ENCODE data around the gene RHOJ.

RHOJ gene

DNA sequence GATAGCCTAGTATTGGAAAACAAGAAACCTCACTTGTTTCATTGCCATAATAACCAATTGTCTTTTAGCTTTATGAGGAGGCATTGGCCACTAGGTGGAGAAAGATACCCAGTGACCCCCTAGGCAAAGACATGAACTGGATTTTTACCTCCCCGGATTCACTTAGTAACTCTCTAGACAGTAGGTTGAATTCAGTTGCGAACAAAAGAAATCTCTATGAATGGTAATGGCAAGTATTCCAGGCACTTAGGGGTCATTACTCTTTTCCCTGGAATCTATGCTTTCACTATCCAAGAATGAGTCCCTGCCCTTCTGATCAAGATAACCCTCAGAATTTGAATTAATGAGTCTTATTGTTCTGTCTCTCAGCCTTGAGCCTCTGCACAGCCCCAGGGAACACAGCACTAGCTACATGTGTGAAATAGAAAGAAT is 29.5 kb upstream of the RHOJ start:
- Histone ChIP-seq H3K9ac (ENCODE audit: insufficient read length, low read depth) (no peak overlapping the region), H3K27me3 (ENCODE audit: insufficient read depth, insufficient read length) (no peaks in the 10 kb centered on the region), H3K4me3 (ENCODE audit: insufficient read length, low read depth) (no peak overlapping the region)

DNA sequence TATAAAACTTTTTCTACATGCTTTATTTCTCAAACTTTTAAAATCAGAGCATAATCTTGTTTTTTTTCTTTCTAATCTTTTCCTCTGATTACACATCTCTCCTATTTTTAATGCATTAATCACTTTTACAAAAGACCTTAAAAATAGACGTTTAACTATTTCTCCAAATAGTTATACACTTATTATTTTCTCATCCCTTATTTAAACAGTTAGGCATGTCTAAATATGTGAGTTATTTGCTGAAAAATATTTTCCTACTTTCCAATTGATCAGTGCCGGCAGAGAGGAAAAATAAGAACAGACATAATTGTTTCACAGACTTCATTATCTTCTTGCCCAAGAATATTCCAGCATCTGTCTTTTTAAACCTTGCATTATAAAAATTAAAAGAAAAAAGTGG is 28.7 kb upstream of the RHOJ start:
- TF ChIP-seq SUZ12 (IDR thresholded peaks at IDR 0.05; ENCODE audit: extremely low read depth, insufficient read depth, insufficient read length): no peak
- no peak for TF ChIP-seq YY1 (IDR thresholded peaks at IDR 0.05; ENCODE audit: insufficient read depth, insufficient read length)
- no peak for TF ChIP-seq ZNF274 (IDR thresholded peaks at IDR 0.05; ENCODE audit: low read depth, low read length)
- H3K36me3 ChIP-seq (ENCODE audit: insufficient read depth, insufficient read length, low read length): no peaks in the 10 kb centered on the region
- no peak for DNase-seq (ENCODE audit: low read depth, low spot score)
- H3K9ac ChIP-seq (ENCODE audit: insufficient read length, low read depth): no peak overlapping the region
- H3K9me3 ChIP-seq (ENCODE audit: insufficient read depth, low read length): no peaks in the 10 kb centered on the region
- H3K27me3 ChIP-seq (ENCODE audit: insufficient read depth, insufficient read length): no peaks in the 10 kb centered on the region
- no peaks in the 10 kb centered on the region for H3K4me1 ChIP-seq (ENCODE audit: insufficient read depth, insufficient read length)
- no peak overlapping the region for H3K4me3 ChIP-seq (ENCODE audit: insufficient read length, low read depth)

More for the DNA sequence above, 29.5 kb upstream of the RHOJ start:
- no peaks in the 10 kb centered on the region for H3K9me3 ChIP-seq (ENCODE audit: insufficient read depth, low read length)
- DNase-seq (ENCODE audit: low read depth, low spot score): peak; percentile 30
- TF ChIP-seq SUZ12 (IDR thresholded peaks at IDR 0.05; ENCODE audit: extremely low read depth, insufficient read depth, insufficient read length) (no peak), YY1 (IDR thresholded peaks at IDR 0.05; ENCODE audit: insufficient read depth, insufficient read length) (no peak), ZNF274 (IDR thresholded peaks at IDR 0.05; ENCODE audit: low read depth, low read length) (no peak)
- H3K4me1 ChIP-seq (ENCODE audit: insufficient read depth, insufficient read length): no peaks in the 10 kb centered on the region
- no peaks in the 10 kb centered on the region for H3K36me3 ChIP-seq (ENCODE audit: insufficient read depth, insufficient read length, low read length)

DNA sequence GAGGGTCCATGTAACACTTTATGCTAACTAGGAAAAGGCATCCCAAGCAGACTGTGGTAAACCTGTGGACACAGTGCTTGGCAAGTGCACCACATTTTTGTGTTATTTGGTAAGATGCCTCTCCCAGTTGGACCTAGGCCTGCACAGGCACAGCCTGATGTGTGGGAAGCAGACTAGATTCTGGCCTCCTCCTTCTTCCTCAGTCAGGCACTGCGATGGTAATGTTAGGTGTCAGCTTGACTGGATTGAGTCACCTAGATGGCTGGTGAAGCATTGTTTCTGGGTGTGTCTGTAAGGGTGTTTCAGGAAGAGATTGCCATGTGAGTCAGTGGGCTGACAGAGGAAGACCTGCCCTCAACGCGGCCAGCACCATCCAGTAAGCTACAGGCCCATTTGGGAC is 25.3 kb upstream of the RHOJ start:
- DNase-seq (ENCODE audit: low read depth, low spot score): no peak
- Histone ChIP-seq H3K9ac (ENCODE audit: insufficient read length, low read depth) (no peak overlapping the region), H3K27me3 (ENCODE audit: insufficient read depth, insufficient read length) (no peaks in the 10 kb centered on the region), H3K36me3 (ENCODE audit: insufficient read depth, insufficient read length, low read length) (no peaks in the 10 kb centered on the region), H3K4me1 (ENCODE audit: insufficient read depth, insufficient read length) (no peaks in the 10 kb centered on the region), H3K4me3 (ENCODE audit: insufficient read length, low read depth) (no peak overlapping the region), H3K9me3 (ENCODE audit: insufficient read depth, low read length) (no peaks in the 10 kb centered on the region; the same call in 1 of the 2 replicates)
- TF ChIP-seq SUZ12 (IDR thresholded peaks at IDR 0.05; ENCODE audit: extremely low read depth, insufficient read depth, insufficient read length): no peak

DNA sequence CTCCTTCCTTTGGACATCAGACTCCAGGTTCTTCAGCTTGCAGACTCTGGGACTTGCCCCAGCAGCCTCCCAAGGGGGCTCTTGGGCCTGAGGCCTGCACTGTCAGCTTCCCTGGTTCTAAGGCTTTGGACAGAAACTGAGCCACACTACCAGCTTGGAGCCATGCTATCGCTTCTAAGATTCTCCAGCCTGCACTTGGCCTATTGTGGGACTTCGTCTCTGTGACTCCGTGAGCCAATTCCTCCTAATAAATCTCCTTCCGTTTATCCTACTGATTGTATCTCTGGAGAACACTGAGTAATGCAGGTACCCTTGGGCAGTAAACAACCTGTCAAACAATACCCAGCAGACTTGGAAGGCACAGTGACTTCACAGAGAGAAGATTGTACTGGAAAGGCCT is 24.9 kb upstream of the RHOJ start:
- H3K9ac ChIP-seq (ENCODE audit: insufficient read length, low read depth): no peak overlapping the region
- H3K27me3 ChIP-seq (ENCODE audit: insufficient read depth, insufficient read length): no peaks in the 10 kb centered on the region
- H3K4me3 ChIP-seq (ENCODE audit: insufficient read length, low read depth): no peak overlapping the region
- H3K36me3 ChIP-seq (ENCODE audit: insufficient read depth, insufficient read length, low read length): no peaks in the 10 kb centered on the region
- no peak for TF ChIP-seq ZNF274 (IDR thresholded peaks at IDR 0.05; ENCODE audit: low read depth, low read length)
- TF ChIP-seq SUZ12 (IDR thresholded peaks at IDR 0.05; ENCODE audit: extremely low read depth, insufficient read depth, insufficient read length): no peak
- no peak for TF ChIP-seq YY1 (IDR thresholded peaks at IDR 0.05; ENCODE audit: insufficient read depth, insufficient read length)
- no peak for DNase-seq (ENCODE audit: low read depth, low spot score)
- no peaks in the 10 kb centered on the region for H3K4me1 ChIP-seq (ENCODE audit: insufficient read depth, insufficient read length)
- H3K9me3 ChIP-seq (ENCODE audit: insufficient read depth, low read length): no peaks in the 10 kb centered on the region; the same call in 1 of the 2 replicates

DNA sequence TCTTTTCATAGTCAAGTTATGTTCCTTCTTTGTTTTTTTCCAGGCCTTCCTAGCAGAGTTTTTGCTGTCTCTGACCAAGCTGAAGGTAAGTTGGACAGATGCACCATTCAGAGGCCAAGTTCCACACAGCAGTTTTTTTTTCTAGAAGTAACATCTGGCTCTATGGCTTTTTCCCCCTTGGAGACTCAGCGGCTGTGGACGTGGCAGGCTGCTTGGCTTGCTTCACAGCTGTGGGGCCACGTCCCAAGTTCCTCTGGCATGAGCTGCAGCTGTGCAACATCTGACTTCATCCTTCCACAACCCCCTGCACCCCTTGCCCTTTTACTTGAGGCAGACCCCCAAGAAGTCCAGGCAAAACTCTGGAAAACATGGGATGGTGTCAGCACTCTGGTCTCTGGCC is 24.2 kb upstream of the RHOJ start:
- no peak overlapping the region for H3K9ac ChIP-seq (ENCODE audit: insufficient read length, low read depth)
- H3K9me3 ChIP-seq (ENCODE audit: insufficient read depth, low read length): no peaks in the 10 kb centered on the region; the same call in 1 of the 2 replicates
- DNase-seq (ENCODE audit: low read depth, low spot score): no peak
- no peak for TF ChIP-seq ZNF274 (IDR thresholded peaks at IDR 0.05; ENCODE audit: low read depth, low read length)
- TF ChIP-seq SUZ12 (IDR thresholded peaks at IDR 0.05; ENCODE audit: extremely low read depth, insufficient read depth, insufficient read length): no peak
- TF ChIP-seq YY1 (IDR thresholded peaks at IDR 0.05; ENCODE audit: insufficient read depth, insufficient read length): no peak
- no peaks in the 10 kb centered on the region for H3K36me3 ChIP-seq (ENCODE audit: insufficient read depth, insufficient read length, low read length)
- no peaks in the 10 kb centered on the region for H3K4me1 ChIP-seq (ENCODE audit: insufficient read depth, insufficient read length)
- H3K4me3 ChIP-seq (ENCODE audit: insufficient read length, low read depth): no peak overlapping the region
- H3K27me3 ChIP-seq (ENCODE audit: insufficient read depth, insufficient read length): no peaks in the 10 kb centered on the region

DNA sequence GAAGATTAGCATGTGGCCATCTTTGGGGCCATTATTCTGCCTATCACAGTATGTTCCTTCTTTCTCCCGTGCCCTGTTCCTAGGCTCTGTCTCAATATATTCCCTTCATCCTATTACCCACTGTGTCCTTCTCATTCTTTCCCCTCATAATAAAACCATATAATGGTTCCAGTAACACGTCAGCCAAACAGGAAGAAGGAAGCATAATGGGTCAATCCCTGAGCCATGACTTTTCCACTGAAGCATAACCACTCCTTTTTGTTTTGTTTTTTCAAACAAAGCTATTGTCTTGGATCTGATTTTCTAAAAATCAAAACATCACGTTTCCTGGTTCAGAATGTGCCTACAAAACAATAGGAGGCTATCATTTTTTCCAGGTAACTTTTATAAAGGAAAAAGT is 21.3 kb upstream of the RHOJ start:
- TF ChIP-seq ZNF274 (IDR thresholded peaks at IDR 0.05; ENCODE audit: low read depth, low read length) (no peak), YY1 (IDR thresholded peaks at IDR 0.05; ENCODE audit: insufficient read depth, insufficient read length) (no peak), SUZ12 (IDR thresholded peaks at IDR 0.05; ENCODE audit: extremely low read depth, insufficient read depth, insufficient read length) (no peak)
- no peaks in the 10 kb centered on the region for H3K4me1 ChIP-seq (ENCODE audit: insufficient read depth, insufficient read length)
- no peaks in the 10 kb centered on the region; the same call in 1 of the 2 replicates for H3K9me3 ChIP-seq (ENCODE audit: insufficient read depth, low read length)
- no peak overlapping the region for H3K4me3 ChIP-seq (ENCODE audit: insufficient read length, low read depth)
- no peak for DNase-seq (ENCODE audit: low read depth, low spot score)
- H3K36me3 ChIP-seq (ENCODE audit: insufficient read depth, insufficient read length, low read length): no peaks in the 10 kb centered on the region
- H3K27me3 ChIP-seq (ENCODE audit: insufficient read depth, insufficient read length): no peaks in the 10 kb centered on the region
- no peak overlapping the region for H3K9ac ChIP-seq (ENCODE audit: insufficient read length, low read depth)

DNA sequence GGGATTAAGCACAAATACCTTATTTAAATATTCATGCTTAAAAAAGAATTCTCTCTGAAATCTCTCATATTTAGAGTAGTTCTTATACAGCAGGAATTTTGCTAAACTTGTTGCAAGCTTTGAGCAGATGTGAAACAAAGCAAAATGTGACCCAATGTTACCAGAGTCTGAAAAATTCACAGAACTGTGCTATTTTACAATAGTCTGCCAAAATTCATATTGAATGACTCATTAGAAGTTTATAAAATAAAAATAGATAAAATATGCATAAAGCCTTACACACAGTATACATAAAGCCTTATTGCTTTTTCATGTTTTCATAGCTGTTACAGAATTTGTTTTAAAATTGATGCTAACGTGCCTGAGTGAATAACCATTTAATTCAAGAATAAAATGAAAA is 17.8 kb upstream of the RHOJ start:
- Histone ChIP-seq H3K36me3 (ENCODE audit: insufficient read depth, insufficient read length, low read length) (no peaks in the 10 kb centered on the region), H3K9ac (ENCODE audit: insufficient read length, low read depth) (no peak overlapping the region), H3K4me3 (ENCODE audit: insufficient read length, low read depth) (no peak overlapping the region), H3K27me3 (ENCODE audit: insufficient read depth, insufficient read length) (no peaks in the 10 kb centered on the region), H3K9me3 (ENCODE audit: insufficient read depth, low read length) (no peaks in the 10 kb centered on the region; the same call in 1 of the 2 replicates), H3K4me1 (ENCODE audit: insufficient read depth, insufficient read length) (no peaks in the 10 kb centered on the region)
- TF ChIP-seq SUZ12 (IDR thresholded peaks at IDR 0.05; ENCODE audit: extremely low read depth, insufficient read depth, insufficient read length): no peak
- TF ChIP-seq YY1 (IDR thresholded peaks at IDR 0.05; ENCODE audit: insufficient read depth, insufficient read length): no peak
- no peak for TF ChIP-seq ZNF274 (IDR thresholded peaks at IDR 0.05; ENCODE audit: low read depth, low read length)
- no peak for DNase-seq (ENCODE audit: low read depth, low spot score)

DNA sequence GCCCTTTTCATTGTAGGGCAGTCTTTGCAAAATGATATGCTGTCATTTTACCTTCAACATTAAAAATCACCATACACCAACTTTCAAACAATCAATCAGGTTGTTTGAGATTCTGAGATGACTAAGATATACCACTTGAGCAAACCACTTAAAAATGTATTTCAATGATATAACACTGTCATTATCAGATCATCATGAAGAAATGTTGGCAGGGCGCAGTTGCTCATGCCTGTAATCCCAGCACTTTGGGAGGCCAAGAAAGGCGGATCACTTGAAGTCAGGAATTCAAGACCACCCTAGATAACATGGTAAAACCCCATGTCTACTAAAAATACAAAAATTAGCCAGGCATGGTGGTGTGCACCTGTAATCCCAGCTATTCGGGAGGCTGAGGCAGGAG is 13.0 kb upstream of the RHOJ start:
- H3K4me1 ChIP-seq (ENCODE audit: insufficient read depth, insufficient read length): no peaks in the 10 kb centered on the region
- no peaks in the 10 kb centered on the region for H3K36me3 ChIP-seq (ENCODE audit: insufficient read depth, insufficient read length, low read length)
- H3K27me3 ChIP-seq (ENCODE audit: insufficient read depth, insufficient read length): no peaks in the 10 kb centered on the region
- DNase-seq (ENCODE audit: low read depth, low spot score): no peak
- H3K9ac ChIP-seq (ENCODE audit: insufficient read length, low read depth): no peak overlapping the region
- no peak for TF ChIP-seq SUZ12 (IDR thresholded peaks at IDR 0.05; ENCODE audit: extremely low read depth, insufficient read depth, insufficient read length)
- no peak for TF ChIP-seq YY1 (IDR thresholded peaks at IDR 0.05; ENCODE audit: insufficient read depth, insufficient read length)
- TF ChIP-seq ZNF274 (IDR thresholded peaks at IDR 0.05; ENCODE audit: low read depth, low read length): no peak
- H3K9me3 ChIP-seq (ENCODE audit: insufficient read depth, low read length): peaks cover 9% of the 10 kb centered on the region; the same call in 1 of the 2 replicates
- no peak overlapping the region for H3K4me3 ChIP-seq (ENCODE audit: insufficient read length, low read depth)
